ENCODE measurements around the gene CNOT4. TPM values are rescaled to one million over a fixed set of nuclear protein-coding genes. Genes with fewer than 3 reads are reported as not detected.

The CNOT4 gene
- total and polyA plus RNA-seq, 2 of the 8 experiments (the other 6 are each of a cell fraction or from before 2014, with no cell fraction given): 10.9 to 25.8 TPM

DNA sequence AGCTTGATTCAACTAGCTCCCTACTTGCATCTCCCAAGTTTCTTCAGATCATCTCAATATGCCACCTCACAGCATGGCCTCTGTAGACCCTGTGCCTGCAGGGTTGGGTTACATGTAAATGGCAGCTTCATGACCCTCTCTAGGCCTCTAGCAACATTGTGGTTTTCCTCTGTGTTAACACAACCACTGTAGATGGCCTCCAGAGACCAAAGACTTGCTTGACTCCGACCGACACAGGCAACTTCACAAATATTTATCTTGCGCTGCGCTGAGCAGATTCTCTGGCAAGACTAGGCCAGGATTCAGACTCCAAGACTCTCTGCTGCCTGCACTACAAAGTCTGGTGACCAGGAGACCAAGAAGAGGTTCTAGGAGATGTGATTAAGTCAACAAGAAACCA lies 75.9 kb downstream of the CNOT4 start:
- H3K56ac ChIP-seq (replicated peaks; ENCODE audit: insufficient read length, low read depth, low read length): no peak overlapping the region
- no peak overlapping the region for H4K5ac ChIP-seq (ENCODE audit: insufficient read length, low read depth, low read length)
- no peak overlapping the region for H3K23ac ChIP-seq (ENCODE audit: insufficient read length)
- CTCF ChIA-PET (ENCODE audit: partially characterized antibody): interaction anchor here (0.5 to 1.6 kb wide), 4 partner anchors 13 to 212 kb away, joined by 3 to 7 read pairs (median 3); no protein-coding TSS in a partner anchor
- no peaks in the 10 kb centered on the region for H4K20me1 ChIP-seq (replicated peaks in 1 of 2; ENCODE audit: control insufficient read depth in 1 of 2, insufficient read depth in 2 of 2, low read length in 2 of 2)
- H3K9me3 ChIP-seq (ENCODE audit: insufficient read depth in 2 of 2, low read depth in 1 of 2, low read length in 1 of 2): no peaks in the 10 kb centered on the region
- no peak overlapping the region for H2AFZ ChIP-seq (ENCODE audit: low read length)
- no peak overlapping the region for H4K91ac ChIP-seq (replicated peaks; ENCODE audit: insufficient read length, low read length)
- H3K18ac ChIP-seq (ENCODE audit: extremely low read depth, low read length): no peak overlapping the region
- no peak overlapping the region for H2BK120ac ChIP-seq (replicated peaks; ENCODE audit: low read depth, low read length)
- no peak overlapping the region for H2AK5ac ChIP-seq (ENCODE audit: low read depth, low read length)
- H2BK20ac ChIP-seq (ENCODE audit: low read length): no peak overlapping the region
- no peak overlapping the region for H3K4me2 ChIP-seq (ENCODE audit: insufficient read depth in 1 of 2, low read depth in 2 of 2, low read length in 2 of 2)
- H3K79me2 ChIP-seq (ENCODE audit: control insufficient read depth in 1 of 2, insufficient read depth in 2 of 2, low read length in 2 of 2): no peaks in the 10 kb centered on the region
- DNase-seq (ENCODE audit: low read depth in 1 of 2, low spot score in 2 of 2) (no peak), FAIRE-seq (no peak)
- POLR2A ChIA-PET (ENCODE audit: partially characterized antibody): no interaction called here
- no peak overlapping the region for H4K8ac ChIP-seq (ENCODE audit: extremely low read depth, insufficient read depth, low read length)
- H3K23me2 ChIP-seq (ENCODE audit: low read depth, low read length): no peaks in the 10 kb centered on the region; the same call in 1 of the 2 replicates
- WGBS, 2 experiments (ENCODE audit: extremely low coverage in 1 of 2, insufficient coverage in 1 of 2, insufficient read length in 1 of 2, insufficient replicate concordance in 2 of 2, low coverage in 1 of 2, low lambda C conversion rate in 2 of 2, missing lambda C conversion rate in 1 of 2): 92% methylated on average over 4 of the region's 4 CpGs; no CpG with 5 or more reads in 1 of the 2 experiments
- H3K9ac ChIP-seq (replicated peaks in 1 of 4; ENCODE audit: extremely low read depth in 1 of 4, low read depth in 3 of 4, low read length in 3 of 4): no peak overlapping the region
- H3K79me1 ChIP-seq (ENCODE audit: low read depth, low read length): no peaks in the 10 kb centered on the region
- H3K27me3 ChIP-seq (replicated peaks in 1 of 4; ENCODE audit: control insufficient read depth in 3 of 4, extremely low read depth in 1 of 4, insufficient read depth in 3 of 4, low read length in 3 of 4): no peaks in the 10 kb centered on the region
- H3K4ac ChIP-seq (replicated peaks; ENCODE audit: insufficient read length, low read depth, low read length): no peak overlapping the region
- H3K27ac ChIP-seq (ENCODE audit: low read depth, low read length): no peak overlapping the region
- no peak overlapping the region for H2BK15ac ChIP-seq (ENCODE audit: low read length)
- H3K36me3 ChIP-seq (ENCODE audit: control insufficient read depth in 2 of 4, insufficient read depth in 4 of 4, low read length in 3 of 4): peaks cover 0 to 4% (median 1%) of the 10 kb centered on the region in 4 experiments; a peak in 3 of 8 replicates
- no peak overlapping the region for H2BK5ac ChIP-seq (ENCODE audit: low read depth, low read length)
- H3K4me3 ChIP-seq (ENCODE audit: extremely low read depth in 1 of 4, insufficient read depth in 2 of 4, low read depth in 3 of 4, low read length in 4 of 4): no peak overlapping the region
- H2BK12ac ChIP-seq (ENCODE audit: low read depth, low read length): no peak overlapping the region
- no peaks in the 10 kb centered on the region for H3K4me1 ChIP-seq (replicated peaks in 1 of 4; ENCODE audit: control insufficient read depth in 3 of 4, insufficient read depth in 4 of 4, low read length in 3 of 4)
- H3K14ac ChIP-seq (ENCODE audit: insufficient read length): no peak overlapping the region
- no peak for TF ChIP-seq POLR2AphosphoS5 (IDR thresholded peaks at IDR 0.05; ENCODE audit: low read depth, low read length)
- TF ChIP-seq, protein P1, sequence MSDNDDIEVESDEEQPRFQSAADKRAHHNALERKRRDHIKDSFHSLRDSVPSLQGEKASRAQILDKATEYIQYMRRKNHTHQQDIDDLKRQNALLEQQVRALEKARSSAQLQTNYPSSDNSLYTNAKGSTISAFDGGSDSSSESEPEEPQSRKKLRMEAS (IDR thresholded peaks at IDR 0.05): no peak
- TF ChIP-seq TBP (IDR thresholded peaks at IDR 0.05; ENCODE audit: low read depth, low read length): no peak
- no peak for TF ChIP-seq RNF2 (IDR thresholded peaks at IDR 0.05; ENCODE audit: borderline replicate concordance, low read depth, low read length, missing control alignments, poor library complexity, severe bottlenecking)
- TF ChIP-seq CREB1 (IDR thresholded peaks at IDR 0.05): no peak
- no peak for TF ChIP-seq CBX8 (IDR thresholded peaks at IDR 0.05; ENCODE audit: borderline replicate concordance, low read depth, low read length)
